K562 (cell line): ENCODE data around the gene CUL5. TPM values are rescaled to one million over a fixed set of nuclear protein-coding genes. Genes with fewer than 3 reads are reported as not detected.

Experiments
- BRF1 ChIP-seq: IDR thresholded peaks from 3 replicates; pipeline ENCODE4 v1.6.1; 2011; ENCODE audit warnings: borderline replicate concordance, mild to moderate bottlenecking; ENCODE audit not compliant: insufficient read length; ENCODE audit errors: extremely low read depth
- CCNT2 ChIP-seq: IDR thresholded peaks from 2 replicates; pipeline ENCODE4 v1.6.1; 2011; ENCODE audit warnings: borderline replicate concordance, low read depth, mild to moderate bottlenecking, moderate library complexity, mixed read lengths, low read length; ENCODE audit not compliant: insufficient read length; ENCODE audit errors: extremely low read depth
- EWSR1 ChIP-seq: fragments of 450-650 bp; IDR thresholded peaks from 2 replicates; pipeline ENCODE4 v1.6.1; 2018; ENCODE audit warnings: borderline replicate concordance, mild to moderate bottlenecking, low read depth, moderate library complexity; ENCODE audit not compliant: partially characterized antibody
- GTF2F1 ChIP-seq: IDR thresholded peaks from 2 replicates; pipeline ENCODE4 v1.6.1; 2011; ENCODE audit warnings: low read depth, low read length, improper control_type of control experiment
- HMG20B ChIP-seq: fragments of 250-450 bp; sonication (Bioruptor Pico); IDR thresholded peaks from 2 replicates; pipeline ENCODE4 v1.5.0; 2021; ENCODE audit warnings: mild to moderate bottlenecking
- JUN ChIP-seq, 2 experiments: sonication (generic) in 1 of 2; formaldehyde crosslinking in 1 of 2; IDR thresholded peaks; 2 replicates each; pipeline versions ENCODE4 v1.6.1 to v1.8.0; 2012 to 2022; ENCODE audit warnings: borderline replicate concordance in 2 of 2, mild to moderate bottlenecking in 2 of 2, improper control_type of control experiment in 1 of 2, low read depth in 1 of 2, low read length in 1 of 2, missing genetic modification reagents in 1 of 2
- LARP7 ChIP-seq: fragments of 450-650 bp; IDR thresholded peaks from 2 replicates; pipeline ENCODE4 v1.6.1; 2016
- PRPF4 ChIP-seq: fragments of 200-400 bp; formaldehyde crosslinking; IDR thresholded peaks from one replicate; pipeline ENCODE4 v1.6.1; 2017; ENCODE audit warnings: low read length, low read depth, mild to moderate bottlenecking; ENCODE audit not compliant: insufficient read depth, poor library complexity, severe bottlenecking
- RFX5 ChIP-seq: IDR thresholded peaks from 2 replicates; pipeline ENCODE4 v1.6.1; 2011; ENCODE audit warnings: low read depth, mild to moderate bottlenecking, improper control_type of control experiment, low read length
- SMAD3 ChIP-seq: fragments of 450-650 bp; formaldehyde crosslinking; conservative IDR thresholded peaks from 2 replicates; pipeline ENCODE4 v1.4.0; 2020; ENCODE audit warnings: mild to moderate bottlenecking
- TRIM24 ChIP-seq, 2 experiments: fragments of 450-650 bp; IDR thresholded peaks; 2 replicates each; pipeline ENCODE4 v1.6.1; 2016
- ZBTB5 ChIP-seq: fragments of 450-650 bp; IDR thresholded peaks from 2 replicates; pipeline ENCODE4 v1.6.1; 2017; ENCODE audit warnings: antibody characterized with exemption
- ZNF124 ChIP-seq: sonication (generic); formaldehyde crosslinking; IDR thresholded peaks from 2 replicates; pipeline ENCODE4 v1.8.1; 2022; ENCODE audit warnings: missing genetic modification reagents
- ZNF354B ChIP-seq: fragments of 250-450 bp; sonication (Bioruptor Pico); IDR thresholded peaks from 2 replicates; pipeline ENCODE4 v1.4.0; 2020
- ZNF644 ChIP-seq: fragments of 200-800 bp; sonication (Bioruptor generic); IDR thresholded peaks from 2 replicates; pipeline ENCODE4 v1.6.1; 2016; ENCODE audit warnings: low read depth, missing genetic modification characterization, missing compliant biosample characterization
- polyA plus RNA-seq, 8 experiments: library from polyadenylated mRNA; depleted of rRNA in 4 of 8; stranded (reverse) in 5 of 8; unstranded in 3 of 8; fragments of >200 nt; fragmentation: Nextera tagmentation in 2 of 8; fragmentation: Illumina TruSeq in 1 of 8; extraction: Ambion mirVana in 2 of 8; extraction: Trizol in 1 of 8; gene quantifications; 2 replicates each; pipeline versions ENCODE4 v1.2.1 to v1.2.3, GENCODE V29; 2011 to 2014; ENCODE audit warnings: inconsistent platforms in 1 of 8, missing spikeins in 1 of 8
- total RNA-seq, 7 experiments: library from RNA; depleted of rRNA in 6 of 7; stranded (reverse); fragments of >200 nt in 6 of 7; fragmentation: Illumina TruSeq in 2 of 7; extraction: Trizol in 2 of 7; gene quantifications; 2 replicates each; pipeline versions ENCODE4 v1.2.1 to v1.2.3, GENCODE V29; 2011 to 2021; ENCODE audit warnings: low replicate concordance in 1 of 7
- TF ChIP-seq, protein P1 (sequence below): sonication (generic); formaldehyde crosslinking; IDR thresholded peaks from 2 replicates; pipeline ENCODE4 v1.8.0; 2022; ENCODE audit warnings: missing genetic modification reagents, mild to moderate bottlenecking, borderline replicate concordance
- TF ChIP-seq, protein P2 (sequence below): fragments of 250-450 bp; sonication (Bioruptor Pico); IDR thresholded peaks from 2 replicates; pipeline ENCODE4 v1.5.0; 2021; ENCODE audit warnings: mild to moderate bottlenecking, borderline replicate concordance
- TF ChIP-seq, protein P3 (sequence below): fragments of 450-650 bp; formaldehyde crosslinking; IDR thresholded peaks from 2 replicates; pipeline ENCODE4 v1.4.0; 2022; ENCODE audit warnings: mild to moderate bottlenecking, moderate library complexity

CUL5 gene
- total and polyA plus RNA-seq, 9 of the 15 experiments (the other 6 are each of a cell fraction or from before 2014, with no cell fraction given), result 14.3 to 45.9 (median 23.0) TPM

DNA sequence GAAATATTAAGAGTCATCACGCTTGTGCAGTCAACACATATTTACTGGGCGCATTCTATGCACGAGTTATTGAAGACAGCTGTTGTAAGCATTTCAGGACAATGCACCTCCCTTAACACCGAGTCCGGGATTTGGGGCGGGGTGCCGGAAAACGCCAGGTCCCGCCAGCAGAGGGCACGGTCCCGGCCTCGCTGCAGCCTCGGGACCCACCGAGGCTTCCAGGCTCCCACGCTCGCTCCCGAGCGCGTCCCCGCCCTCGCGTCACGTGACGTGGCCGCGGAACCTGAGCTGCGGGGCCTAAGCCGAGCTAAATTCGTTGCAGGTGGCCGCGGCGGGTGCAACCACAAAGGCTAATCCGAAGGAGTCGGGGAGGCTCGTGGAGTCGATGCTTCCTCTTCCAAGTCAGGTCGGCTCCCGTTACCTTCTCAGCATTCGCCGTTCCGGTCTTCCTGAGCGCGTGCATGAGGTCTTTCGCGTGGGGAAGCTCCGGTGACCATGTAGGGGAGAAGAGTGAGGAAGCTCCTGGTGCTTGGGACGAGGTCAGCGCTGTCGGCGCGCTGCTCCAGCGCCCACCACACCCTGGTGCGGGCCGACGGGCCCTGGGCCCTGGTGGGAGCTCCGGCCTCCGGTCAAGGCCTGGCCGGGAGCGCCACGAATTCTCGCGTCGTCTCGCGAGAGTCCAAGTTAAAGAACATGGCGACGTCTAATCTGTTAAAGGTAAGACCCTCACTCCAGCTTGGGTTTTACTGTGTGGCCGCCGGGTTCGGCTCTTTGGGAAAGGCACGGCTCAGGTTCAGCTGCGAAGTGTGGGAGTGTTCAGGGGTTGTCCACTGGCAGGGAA is at the start of gene CUL5 (continued):
- TF ChIP-seq SMAD3 (CRISPR knock-in tag), result no peak
- TF ChIP-seq ZBTB5, result no peak
- TF ChIP-seq, protein P1, sequence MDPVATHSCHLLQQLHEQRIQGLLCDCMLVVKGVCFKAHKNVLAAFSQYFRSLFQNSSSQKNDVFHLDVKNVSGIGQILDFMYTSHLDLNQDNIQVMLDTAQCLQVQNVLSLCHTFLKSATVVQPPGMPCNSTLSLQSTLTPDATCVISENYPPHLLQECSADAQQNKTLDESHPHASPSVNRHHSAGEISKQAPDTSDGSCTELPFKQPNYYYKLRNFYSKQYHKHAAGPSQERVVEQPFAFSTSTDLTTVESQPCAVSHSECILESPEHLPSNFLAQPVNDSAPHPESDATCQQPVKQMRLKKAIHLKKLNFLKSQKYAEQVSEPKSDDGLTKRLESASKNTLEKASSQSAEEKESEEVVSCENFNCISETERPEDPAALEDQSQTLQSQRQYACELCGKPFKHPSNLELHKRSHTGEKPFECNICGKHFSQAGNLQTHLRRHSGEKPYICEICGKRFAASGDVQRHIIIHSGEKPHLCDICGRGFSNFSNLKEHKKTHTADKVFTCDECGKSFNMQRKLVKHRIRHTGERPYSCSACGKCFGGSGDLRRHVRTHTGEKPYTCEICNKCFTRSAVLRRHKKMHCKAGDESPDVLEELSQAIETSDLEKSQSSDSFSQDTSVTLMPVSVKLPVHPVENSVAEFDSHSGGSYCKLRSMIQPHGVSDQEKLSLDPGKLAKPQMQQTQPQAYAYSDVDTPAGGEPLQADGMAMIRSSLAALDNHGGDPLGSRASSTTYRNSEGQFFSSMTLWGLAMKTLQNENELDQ (CRISPR knock-in tag), result peak; percentile 85; the same call in 1 of the 2 replicates
- TF ChIP-seq CCNT2, result peak; percentile 82
- TF ChIP-seq ZNF124 (CRISPR knock-in tag), result no peak
- 0 out of 2 replicates have a peak, but pooled peaks have one; percentile 49 for TF ChIP-seq LARP7
- no peak for TF ChIP-seq ZNF354B (CRISPR knock-in tag)
- no peak for TF ChIP-seq EWSR1
- no peak for TF ChIP-seq BRF1
- TF ChIP-seq RFX5, result no peak
- no peak for TF ChIP-seq HMG20B (CRISPR knock-in tag)
- no peak for TF ChIP-seq PRPF4
- TF ChIP-seq GTF2F1, result no peak; the same call in 1 of the 2 replicates
- no peak for TF ChIP-seq JUN (IDR thresholded peaks at IDR 0.05; ENCODE audit: borderline replicate concordance, low read depth, low read length)
- no peak for TF ChIP-seq JUN (CRISPR knock-in tag; IDR thresholded peaks at IDR 0.05; ENCODE audit: borderline replicate concordance)
- TF ChIP-seq, protein P2, sequence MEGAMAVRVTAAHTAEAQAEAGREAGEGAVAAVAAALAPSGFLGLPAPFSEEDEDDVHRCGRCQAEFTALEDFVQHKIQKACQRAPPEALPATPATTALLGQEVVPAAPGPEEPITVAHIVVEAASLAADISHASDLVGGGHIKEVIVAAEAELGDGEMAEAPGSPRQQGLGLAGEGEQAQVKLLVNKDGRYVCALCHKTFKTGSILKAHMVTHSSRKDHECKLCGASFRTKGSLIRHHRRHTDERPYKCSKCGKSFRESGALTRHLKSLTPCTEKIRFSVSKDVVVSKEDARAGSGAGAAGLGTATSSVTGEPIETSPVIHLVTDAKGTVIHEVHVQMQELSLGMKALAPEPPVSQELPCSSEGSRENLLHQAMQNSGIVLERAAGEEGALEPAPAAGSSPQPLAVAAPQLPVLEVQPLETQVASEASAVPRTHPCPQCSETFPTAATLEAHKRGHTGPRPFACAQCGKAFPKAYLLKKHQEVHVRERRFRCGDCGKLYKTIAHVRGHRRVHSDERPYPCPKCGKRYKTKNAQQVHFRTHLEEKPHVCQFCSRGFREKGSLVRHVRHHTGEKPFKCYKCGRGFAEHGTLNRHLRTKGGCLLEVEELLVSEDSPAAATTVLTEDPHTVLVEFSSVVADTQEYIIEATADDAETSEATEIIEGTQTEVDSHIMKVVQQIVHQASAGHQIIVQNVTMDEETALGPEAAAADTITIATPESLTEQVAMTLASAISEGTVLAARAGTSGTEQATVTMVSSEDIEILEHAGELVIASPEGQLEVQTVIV, result no peak; the same call in 1 of the 2 replicates
- TF ChIP-seq ZNF644, result peak; percentile 79
- TF ChIP-seq, protein P3, sequence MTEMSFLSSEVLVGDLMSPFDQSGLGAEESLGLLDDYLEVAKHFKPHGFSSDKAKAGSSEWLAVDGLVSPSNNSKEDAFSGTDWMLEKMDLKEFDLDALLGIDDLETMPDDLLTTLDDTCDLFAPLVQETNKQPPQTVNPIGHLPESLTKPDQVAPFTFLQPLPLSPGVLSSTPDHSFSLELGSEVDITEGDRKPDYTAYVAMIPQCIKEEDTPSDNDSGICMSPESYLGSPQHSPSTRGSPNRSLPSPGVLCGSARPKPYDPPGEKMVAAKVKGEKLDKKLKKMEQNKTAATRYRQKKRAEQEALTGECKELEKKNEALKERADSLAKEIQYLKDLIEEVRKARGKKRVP (CRISPR knock-in tag), result no peak
- peak in 1 of 2 experiments; percentile 24; a peak in 1 of 4 replicates for TF ChIP-seq TRIM24 (IDR thresholded peaks at IDR 0.05)
